HG03103 (cell line): ENCODE results near the gene MEIOB.
"Not testable (repeated sequence)": the region's sequence is repeated elsewhere in the genome, so short reads cannot be mapped to it uniquely, and the experiment has no call there.

Source experiments
- ATAC-seq: cut with Tn5 transposase; IDR thresholded peaks from one replicate; pipeline ENCODE4 v1.9.1; 2021; ENCODE audit warnings: low read depth; ENCODE audit not compliant: unreplicated experiment

MEIOB gene

DNA sequence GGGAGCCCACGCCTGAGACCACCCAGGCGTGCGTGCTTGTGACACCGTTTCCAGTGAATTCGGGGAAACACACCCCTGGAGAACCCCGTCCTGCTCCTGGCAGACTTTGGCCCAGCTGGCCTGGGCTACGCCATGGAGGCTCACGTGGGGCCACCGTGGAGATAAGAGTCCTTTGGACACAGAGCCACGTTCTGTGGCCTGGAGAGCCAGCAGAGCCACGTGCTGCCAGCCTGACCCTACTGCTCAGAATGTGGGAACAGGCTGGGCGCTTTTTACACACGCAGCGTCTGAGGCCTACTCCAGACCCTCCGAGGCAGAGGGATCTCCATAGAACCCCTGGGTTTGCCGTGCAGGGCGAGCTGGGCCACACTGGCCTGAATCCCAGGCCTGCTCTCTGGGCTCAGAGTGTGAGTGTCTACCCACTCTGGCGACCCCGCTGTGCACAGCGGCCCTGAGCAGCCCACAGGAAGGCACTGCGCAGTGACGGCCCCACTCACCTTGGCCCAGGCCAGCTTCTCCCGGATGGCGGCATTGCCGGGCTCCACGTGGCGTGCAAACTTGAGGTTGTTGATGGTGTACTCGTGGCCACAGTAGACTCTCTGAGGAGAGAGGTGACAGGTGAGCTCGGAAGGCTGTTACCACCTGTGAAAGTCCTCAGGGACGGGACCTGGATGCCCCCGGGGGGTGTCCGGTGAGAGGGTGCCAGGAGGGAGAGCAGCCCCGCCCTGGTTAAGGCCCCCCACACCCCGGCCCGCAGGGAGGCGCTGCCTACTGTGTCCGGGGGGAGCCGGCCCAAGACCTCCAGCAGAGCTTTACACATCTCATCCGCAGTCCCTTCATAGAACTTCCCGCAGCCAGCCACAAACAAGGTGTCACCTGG, 55.3 kb downstream of the MEIOB start:
- ATAC-seq: no peak

DNA sequence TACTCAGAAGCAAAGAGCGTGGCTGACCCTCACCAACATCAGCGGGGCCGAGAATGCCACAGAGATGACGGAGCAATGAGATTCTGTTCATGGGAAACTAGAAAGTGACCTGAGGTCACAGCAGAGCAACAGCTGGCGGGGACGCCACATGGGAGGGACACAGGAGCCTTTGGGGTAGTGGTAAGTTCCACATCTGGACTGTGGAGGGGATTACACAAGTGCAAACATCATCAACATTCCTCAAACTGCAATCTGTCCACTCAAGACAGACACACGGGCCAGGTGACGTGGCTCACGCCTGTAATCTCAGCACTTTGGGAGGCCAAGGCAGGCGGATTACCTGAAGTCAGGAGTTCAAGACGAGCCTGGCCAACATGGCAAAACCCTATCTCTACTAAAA, 56.5 kb downstream of the MEIOB start:
- ATAC-seq: no peak

DNA sequence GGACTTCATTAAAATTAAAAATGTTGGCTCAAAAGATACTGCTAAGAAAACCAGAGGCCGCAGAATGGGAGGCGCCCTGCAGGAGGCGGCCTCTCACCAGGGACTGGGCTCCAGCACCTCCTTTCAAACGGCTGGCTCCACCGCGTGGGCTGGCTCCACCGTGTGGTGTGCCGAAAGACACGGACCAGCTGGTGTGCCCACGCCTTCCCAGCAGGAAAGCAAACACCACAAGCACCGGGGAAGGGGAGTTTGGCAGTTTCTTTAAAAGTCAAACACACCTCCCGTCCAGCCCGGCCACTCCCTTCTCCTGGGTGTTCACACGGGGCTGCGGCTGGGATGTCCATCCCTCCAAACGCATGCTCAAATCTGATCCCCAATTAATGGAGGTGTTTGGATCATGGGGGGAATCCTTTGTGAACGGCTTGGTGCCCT, 59.2 kb downstream of the MEIOB start:
- no peak for ATAC-seq

DNA sequence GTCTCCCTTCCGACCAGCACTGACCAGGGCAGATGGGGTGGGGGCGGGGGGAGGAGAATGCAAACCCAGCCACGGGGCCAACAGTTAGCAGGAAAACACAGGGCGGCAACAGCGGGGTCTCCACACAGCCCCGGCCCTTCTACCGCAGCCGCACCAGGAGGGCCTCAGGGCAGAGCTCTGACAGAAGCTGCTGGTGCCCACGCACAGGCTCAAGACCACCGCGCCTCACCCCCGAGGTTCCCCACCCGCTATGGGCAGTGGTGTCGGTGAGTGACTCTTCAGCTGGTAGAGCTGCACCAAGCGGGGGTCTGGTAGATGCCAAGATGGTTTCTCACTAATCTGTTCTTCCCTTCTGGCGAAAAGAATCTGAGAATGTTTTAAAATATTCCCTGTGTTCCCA, 61.4 kb downstream of the MEIOB start:
- no peak for ATAC-seq

DNA sequence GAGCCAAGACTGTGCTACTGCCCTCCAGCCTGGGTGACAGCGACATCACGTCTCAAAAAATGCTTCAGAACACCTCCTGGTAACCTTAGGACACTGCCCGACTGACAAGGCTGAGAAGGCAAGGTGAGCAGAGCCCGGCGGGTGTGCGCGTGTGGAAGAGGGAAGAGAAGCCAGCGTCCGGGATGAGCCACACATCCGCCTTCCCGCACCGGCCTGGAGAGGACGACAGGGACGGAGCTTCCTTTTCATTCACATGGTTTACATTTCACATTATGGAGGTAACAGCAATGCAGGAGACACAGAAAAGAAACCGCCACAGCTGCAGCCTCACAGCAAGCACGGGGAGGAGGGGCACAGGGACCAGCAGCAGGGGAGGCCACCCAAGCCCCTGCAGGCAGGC, 61.9 kb downstream of the MEIOB start:
- ATAC-seq: no peak

DNA sequence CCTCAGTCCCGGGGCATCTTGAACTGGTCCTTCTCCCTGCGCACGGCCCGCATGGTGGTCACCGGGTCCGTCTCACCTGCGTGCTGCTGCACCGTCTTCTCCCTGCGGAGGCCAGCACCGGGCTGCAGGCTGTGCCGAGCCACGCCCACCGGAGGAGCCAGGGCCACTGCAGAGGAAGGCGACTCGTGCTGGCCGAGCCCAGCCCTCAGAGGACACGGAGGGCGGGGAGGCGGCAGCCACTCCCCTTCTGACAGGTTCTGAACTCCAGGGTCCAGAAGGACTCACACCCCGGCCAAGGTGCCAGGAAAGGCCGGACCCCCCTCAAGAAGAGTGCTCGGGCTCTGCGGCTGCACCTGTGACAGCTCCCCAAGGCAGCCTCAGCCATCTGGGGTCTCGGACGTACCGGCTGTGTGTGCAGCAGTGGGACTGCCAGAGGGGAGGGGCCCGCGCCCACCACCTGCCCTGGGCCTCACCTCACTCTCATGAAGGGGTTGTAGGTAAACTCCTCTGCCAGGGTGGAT, 62.6 kb downstream of the MEIOB start:
- no peak for ATAC-seq

DNA sequence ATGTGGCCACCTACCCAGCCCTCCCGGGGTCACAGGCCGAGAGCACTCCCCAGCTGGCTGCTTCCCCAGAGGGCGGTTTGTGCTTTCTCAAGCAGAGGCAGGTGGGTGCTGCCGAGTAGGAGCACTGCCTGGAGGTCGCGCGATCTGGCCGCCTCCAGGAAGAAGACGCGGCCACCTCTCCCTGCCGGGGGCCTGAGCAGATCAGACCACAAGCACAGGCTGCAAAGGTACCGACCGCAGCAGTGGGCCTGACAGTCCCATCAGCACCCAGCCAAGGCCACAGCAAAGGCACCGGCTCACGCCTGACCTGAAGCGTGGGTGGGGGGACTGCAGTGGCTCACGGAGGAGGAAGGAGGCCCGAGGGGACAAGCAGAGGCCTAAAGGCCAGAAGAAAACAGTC, 63.3 kb downstream of the MEIOB start:
- no peak for ATAC-seq

DNA sequence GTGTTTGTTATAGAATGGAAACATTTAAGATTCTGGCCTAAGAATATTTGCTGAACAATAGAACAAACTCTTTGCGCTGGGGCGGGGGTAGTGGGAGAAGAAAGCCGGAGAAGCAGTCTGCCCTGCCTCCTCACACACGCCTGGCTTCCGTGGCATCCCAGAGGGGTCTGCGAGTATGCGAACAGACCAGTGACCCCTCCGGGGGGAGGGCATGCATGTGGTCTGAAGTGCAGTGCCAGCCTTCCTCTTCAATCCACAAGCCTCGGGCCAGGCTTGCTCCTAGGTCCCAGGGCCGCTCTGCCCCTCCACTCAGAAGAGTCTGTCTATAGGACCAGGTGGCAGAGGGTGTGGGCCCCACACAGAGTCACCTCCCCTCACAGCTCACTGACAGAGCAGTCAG, 64.3 kb downstream of the MEIOB start:
- no peak for ATAC-seq

DNA sequence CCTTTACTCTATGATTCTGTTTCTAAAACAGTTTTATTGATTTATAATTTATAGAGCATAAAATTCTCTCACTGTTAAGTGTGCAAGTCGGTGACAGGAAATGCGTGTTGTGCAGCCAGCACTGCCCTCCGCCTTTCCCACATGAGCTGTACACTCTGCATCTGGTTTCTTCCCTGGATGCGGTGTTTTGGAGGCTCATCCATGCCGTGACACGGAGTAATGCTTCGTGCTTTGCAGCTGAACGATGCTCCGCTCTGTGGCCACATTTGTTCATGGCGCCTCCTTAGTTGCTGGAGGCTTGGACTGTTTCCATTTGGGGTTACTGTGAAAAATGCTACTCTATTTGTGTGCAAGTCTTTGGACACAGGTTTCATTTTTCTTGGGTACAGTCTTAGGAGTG, 71.3 kb downstream of the MEIOB start:
- no peak for ATAC-seq

DNA sequence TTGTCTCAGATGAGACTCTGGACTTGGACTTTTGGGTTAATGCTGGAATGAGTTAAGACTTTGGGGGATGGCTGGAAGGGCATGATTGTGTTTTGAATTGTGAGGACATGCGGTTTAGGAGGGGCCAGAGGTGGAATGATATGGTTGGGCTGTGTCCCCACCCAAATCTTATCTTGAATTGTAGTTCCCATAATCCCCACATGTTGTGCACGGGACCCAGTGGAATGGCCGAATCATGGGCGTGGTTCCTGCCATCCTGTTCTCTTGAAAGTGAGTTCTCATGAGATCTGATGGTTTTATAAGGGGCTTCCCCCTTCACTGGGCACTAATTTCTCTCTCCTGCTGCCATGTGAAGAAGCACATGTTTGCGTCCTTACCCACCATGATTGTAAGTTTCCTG, 72.7 kb downstream of the MEIOB start:
- ATAC-seq: not testable (repeated sequence)

DNA sequence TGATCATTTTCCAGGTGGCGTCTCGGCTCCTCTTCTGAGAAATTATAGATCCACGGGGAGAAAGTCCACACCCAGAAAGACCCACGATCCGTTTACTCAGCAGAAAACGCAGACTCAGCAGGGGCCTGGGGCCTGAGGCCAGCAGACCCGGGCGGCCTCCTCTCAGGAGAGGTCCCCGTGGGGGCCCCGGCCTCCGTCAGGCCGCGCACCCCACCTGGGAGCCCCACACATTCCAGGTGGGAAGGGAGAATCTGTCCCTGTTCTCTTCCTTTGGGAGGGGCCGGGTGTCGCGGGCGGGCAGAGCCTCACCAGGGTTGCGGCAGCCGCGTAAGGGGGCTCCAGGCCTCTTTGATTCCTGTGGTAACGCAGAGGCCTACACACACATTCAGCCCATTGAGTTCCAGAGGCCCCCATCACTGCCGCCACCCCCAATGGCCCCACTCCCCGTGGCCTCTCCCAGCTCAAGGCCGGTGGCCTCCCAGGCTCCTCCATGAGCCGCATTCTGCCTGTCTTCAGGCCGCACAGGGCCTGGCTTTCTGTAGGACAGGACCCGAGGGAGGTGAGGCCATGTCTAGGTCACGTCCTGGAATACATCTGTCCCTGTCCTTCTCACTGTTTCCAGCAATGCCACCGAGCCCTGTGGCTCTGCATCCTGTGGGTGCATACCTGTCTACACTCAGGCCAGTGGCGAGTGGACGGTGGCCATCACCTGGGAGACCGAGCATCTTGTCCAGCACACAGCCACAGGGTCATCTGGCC, 76.9 kb downstream of the MEIOB start:
- ATAC-seq: no peak

DNA sequence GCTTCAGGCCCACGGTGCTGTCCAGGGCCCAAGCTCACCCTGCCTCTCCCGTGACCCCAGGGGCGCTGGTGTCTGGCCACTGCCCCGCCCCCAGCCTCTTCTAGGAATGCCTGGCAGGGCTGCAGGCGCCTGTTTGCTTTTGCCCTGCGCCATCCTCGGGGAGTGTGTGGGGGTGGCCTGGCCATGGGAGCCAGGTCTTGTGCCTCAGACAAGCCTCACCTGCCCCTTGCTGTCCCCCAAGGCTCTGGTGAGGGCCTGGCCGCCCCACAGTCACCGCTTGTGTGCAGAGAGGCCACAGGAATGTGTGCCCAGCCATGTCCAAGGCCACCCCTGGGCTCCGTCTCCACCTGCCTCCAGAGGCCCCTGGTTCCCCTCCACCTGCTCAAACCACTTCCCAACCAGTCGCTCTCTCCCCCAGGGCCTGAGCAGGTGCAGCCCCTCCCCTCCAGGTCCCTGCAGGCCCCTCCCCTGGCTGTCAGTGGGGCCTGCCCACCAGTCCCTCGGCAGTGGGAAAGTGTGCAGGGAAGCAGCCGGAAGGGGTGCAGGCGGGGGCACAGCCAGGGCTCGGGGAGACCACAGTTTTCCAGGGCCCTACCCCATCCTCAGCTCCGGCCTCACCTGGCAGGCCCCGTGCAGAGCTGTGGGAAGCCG, 77.6 kb downstream of the MEIOB start:
- no peak for ATAC-seq

DNA sequence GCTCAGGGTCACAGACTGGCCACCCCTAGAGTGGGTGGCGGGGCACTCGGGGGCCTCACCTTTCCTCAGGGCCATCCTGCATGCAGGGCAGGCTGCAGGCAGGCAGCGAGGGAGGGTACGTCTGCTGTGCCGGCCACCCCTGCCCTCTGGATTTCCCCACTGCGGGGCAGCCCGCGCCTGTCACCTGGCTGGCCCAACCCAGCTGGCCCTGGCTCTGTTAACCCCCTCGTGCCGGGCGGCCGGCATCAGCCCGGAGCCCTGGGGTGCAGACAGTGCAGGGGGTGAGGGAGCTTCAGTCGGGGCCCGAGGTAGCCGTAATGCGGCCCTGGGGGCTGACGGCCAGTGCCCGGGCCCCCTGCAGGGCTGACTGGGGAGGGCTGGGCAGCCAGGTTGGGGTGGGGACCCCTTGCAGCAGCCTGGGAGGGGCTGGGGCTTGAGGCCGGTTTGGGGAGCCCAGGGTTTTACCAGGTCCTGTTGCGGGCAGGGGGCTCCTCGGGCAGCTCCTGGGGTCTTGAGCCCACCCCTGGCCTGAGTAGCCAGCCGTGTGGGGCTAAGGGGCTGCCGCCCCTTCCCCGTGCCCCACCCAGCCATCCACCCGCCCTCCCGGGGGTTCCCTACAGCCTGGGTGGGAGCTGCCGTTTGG, 78.3 kb downstream of the MEIOB start, which contains the start of gene IGFALS:
IGFALS (minus strand) TSS at position 128 of the 643 bp plus-strand sequence; CDS start at position 75, 53 bp downstream.
- ATAC-seq: no peak

DNA sequence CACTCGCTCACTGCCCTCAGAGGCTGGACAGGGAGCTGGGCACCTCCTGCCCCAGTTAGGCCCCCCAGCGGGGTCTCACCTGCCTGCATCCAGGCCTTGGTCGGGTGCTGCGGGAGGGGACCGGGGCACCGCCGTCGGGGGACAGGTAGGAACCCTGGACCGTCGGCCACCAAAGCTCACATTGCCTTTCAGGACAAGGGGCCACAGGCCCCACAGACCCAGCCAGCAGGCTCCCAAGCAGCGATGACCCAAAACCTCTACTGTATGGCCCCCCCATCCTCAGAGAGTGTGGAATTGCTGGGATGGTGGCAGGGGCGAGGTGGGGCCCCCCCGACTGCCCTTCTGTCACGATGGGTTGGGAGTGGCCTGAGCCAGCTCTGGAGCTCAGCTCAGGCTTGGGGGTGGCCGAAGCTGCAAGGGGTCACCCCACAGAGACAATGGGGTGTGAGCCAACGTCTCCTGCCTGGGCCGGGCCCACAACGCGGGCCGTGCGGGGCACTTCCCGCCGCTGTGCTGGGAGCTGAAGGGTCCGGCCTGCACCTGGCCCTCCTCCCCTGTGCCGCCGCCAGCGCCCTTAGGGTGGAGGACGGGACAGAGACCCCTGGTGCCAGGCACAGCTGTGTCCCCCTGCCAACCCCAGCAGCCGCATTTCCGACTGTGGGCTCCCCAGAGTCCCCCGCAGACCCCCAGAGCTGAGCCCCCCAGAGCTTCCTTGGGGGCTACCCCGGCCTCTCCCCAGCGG, 79.0 kb downstream of the MEIOB start:
- ATAC-seq: no peak

DNA sequence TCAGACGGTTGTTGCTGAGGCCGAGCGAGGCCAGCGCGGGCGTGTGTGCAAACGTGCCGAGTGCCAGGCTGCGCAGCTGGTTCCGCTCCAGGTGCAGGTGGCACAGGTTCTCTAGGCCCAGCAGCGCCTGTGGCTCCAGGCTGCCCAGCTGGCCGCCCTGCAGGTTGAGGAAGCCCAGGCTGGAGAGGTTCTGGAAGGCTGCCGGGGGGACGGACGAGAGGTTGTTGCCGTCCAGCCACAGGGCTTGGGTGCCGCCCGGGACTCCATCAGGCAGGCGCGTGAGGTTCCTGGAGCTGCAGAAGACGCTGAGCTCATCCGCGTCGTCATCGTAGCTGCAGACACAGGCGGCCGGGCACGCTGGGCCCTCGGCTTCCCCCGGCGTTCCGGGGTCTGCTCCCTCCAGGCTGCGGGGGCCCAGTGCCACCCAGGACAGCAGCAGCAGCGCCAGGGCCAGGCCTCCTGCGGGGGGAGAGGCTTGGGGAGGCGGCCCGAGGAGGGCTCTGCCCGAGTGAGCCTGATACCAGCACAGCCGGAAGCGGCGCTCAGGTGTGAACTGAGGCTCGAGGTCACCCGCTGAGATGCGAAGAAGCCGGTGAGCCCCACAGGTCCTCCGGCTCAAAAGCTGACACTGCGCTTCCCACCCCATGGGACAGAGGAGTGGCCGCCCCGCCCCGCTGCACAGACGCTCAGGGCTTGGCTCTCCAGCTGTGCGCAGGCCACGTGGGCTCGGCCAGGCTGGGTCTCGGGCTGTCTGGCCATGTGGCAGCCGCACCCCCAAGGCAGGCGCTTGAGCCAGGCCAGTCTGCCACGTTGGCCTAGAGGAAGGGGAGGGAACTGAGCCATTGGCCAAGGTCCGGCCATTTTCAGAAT, 79.8 kb downstream of the MEIOB start:
- ATAC-seq: no peak

DNA sequence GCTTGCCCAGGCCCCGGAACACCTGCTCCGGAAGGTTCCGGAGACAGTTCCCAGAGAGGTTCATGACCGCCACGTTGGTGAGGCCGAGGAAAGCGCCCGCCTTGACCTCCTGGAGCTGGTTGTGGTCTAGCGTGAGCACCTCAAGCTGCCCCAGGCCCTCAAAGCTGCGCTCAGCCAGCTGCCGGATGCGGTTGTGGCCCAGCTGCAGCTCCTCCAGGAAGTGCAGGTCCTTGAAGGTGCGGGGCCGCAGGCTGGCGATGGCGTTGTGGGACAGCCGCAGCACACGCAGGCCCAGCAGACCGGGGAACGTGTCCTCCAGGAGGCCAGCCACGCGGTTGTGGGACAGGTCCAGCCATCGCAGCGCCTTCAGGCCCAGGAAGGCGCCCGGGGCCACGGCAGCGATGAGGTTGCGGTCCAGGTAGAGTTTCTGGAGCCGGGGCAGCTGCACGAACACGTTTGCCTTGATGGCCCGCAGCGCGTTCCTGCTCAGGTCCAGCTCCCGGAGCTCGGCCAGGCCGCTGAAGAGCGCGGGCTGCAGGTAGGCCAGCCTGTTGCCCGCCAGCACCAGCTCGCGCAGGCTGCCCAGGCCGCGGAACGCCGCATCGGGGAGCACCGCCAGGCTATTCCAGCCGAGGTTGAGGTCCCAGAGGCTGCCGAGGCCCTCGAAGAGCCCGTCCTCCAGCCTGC, 80.6 kb downstream of the MEIOB start:
- ATAC-seq: no peak

DNA sequence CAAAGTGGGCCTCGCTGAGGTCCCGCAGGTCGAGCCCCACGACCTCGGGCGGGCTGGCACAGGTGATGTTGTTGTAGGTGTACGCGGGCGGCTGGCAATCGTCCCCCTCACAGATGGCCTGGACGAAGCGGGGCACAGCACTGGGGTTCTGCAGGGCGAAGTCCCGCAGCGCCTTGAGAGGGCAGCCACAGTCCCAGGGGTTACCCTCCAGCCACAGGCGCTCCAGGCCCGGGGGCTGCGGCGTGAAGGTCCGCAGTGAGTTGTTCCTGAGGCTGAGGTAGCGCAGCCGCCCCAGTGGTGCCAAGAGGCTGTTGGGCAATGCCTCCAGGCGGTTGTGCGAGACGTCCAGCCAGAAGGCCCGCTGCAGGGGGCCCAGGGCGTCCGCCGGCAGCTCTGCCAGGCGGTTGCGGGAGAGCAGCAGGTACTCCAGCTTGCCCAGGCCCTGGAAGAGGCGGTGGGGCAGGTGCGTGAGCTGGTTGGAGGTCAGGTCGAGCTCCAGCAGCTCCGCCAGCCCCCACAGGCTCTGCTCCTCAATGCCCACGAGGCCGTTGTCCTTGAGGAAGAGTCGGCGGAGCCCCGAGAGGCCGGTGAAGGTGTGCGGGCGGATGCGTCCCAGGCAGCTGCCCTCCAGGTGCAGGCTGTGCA, 81.2 kb downstream of the MEIOB start:
- ATAC-seq: no peak

DNA sequence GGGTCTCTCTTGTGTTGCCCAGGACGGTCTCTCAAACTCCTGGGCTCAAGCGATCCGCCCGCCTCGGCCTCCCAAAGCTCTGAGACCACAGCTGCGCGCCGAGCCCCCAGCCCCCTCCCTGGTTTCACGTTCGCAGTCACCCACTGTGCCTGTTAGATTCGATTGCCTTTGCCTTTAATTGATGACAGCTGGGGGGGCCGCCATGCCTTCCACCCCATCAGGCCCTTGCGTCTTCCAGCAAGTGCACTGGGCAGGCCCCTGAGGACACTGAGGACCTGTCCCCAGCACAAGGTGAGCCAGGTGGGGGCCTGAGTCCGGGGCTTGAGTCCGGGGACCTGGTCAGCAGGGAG, 81.7 kb downstream of the MEIOB start:
- no peak for ATAC-seq
